ENCODE measurements around the gene OR52A5.
"Not testable (repeated sequence)": the region's sequence is repeated elsewhere in the genome, so short reads cannot be mapped to it uniquely, and the experiment has no call there.

Gene OR52A5

GRCh38 chr11:5137996-5138395 is at the start of gene OR52A5:
OR52A5 (minus strand) TSS chr11:5138356; CDS start chr11:5132642, 5,714 bp downstream.
- Histone ChIP-seq H3K27me3 (ENCODE audit: control insufficient read depth, insufficient read depth, low read length) (no peaks in the 10 kb centered on the region), H3K9me3 (ENCODE audit: control insufficient read depth, low read length) (no peaks in the 10 kb centered on the region), H3K36me3 (ENCODE audit: control insufficient read depth, insufficient read depth, low read length) (no peaks in the 10 kb centered on the region)

DNA sequence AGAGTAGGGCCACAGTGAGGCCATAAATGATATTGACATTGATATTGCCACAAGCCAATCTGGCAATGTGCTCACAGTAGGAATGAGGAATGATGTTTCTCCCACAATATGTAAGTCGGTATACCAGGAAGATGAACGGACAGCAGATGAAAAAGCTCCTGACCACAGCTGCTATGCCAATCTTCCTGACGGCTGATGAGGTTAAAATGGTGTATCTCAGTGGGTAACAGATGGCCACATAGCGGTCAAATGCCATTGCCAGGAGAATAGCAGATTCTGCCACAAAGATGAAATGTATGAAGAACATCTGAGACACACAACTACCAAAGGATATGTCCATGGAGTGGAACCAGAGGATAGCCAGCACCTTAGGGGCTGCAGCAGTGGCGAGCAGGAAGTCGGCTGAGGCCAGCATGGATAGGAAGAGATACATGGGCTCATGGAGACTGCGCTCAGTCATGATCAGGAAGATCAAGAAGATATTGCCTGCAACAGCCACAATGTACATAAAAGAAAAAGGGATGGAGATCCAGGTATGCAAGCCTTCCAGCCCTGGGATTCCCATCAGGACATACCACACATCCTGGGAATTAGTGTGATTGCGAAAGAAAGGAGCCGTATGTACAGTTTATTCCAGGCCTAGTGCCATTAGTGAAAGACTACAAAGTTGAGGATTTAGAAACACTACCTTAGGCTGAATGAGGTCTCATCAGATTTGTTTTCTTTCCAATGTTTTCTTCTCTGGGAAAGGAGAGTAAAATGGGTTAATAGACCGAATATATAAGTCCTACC is 40.1 kb upstream of the OR52A5 start:
- Histone ChIP-seq H3K9ac (ENCODE audit: low read length) (no peak overlapping the region), H3K4me1 (ENCODE audit: control insufficient read depth, insufficient read depth, low read length) (no peaks in the 10 kb centered on the region), H3K27me3 (ENCODE audit: control insufficient read depth, insufficient read depth, low read length) (no peaks in the 10 kb centered on the region), H3K36me3 (ENCODE audit: control insufficient read depth, insufficient read depth, low read length) (no peaks in the 10 kb centered on the region), H3K4me3 (ENCODE audit: low read length) (no peak overlapping the region), H3K9me3 (ENCODE audit: control insufficient read depth, low read length) (no peaks in the 10 kb centered on the region)

More at GRCh38 chr11:5137996-5138395, at the start of gene OR52A5:
- no peak within 1 kb of the TSS for H3K9ac ChIP-seq (ENCODE audit: low read length)
- H3K4me3 ChIP-seq (ENCODE audit: low read length): no peak within 1 kb of the TSS
- H3K4me1 ChIP-seq (ENCODE audit: control insufficient read depth, insufficient read depth, low read length): no peaks in the 10 kb centered on the region

DNA sequence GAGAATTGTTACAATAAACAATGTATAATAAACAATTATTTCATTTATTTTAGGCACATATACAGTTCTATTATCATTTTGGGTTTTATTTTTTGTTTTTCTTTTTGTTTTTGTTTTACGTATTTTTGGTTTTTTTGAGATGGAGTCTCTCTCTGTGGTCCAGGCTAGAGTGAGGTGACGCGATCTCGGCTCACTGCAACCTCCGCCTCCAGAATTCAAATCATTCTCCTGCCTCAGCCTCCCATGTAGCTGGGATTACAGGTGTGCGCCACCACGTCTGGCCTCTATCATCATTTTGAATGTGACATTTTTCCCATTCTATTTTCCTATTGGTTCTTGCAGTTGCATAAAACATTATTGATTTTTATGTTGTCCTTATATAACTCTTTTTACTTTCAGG is 36.8 kb upstream of the OR52A5 start:
- Histone ChIP-seq H3K4me3 (ENCODE audit: low read length) (no peak overlapping the region), H3K27me3 (ENCODE audit: control insufficient read depth, insufficient read depth, low read length) (no peaks in the 10 kb centered on the region), H3K4me1 (ENCODE audit: control insufficient read depth, insufficient read depth, low read length) (no peaks in the 10 kb centered on the region), H3K9me3 (ENCODE audit: control insufficient read depth, low read length) (no peaks in the 10 kb centered on the region), H3K36me3 (ENCODE audit: control insufficient read depth, insufficient read depth, low read length) (no peaks in the 10 kb centered on the region), H3K9ac (ENCODE audit: low read length) (no peak overlapping the region)

DNA sequence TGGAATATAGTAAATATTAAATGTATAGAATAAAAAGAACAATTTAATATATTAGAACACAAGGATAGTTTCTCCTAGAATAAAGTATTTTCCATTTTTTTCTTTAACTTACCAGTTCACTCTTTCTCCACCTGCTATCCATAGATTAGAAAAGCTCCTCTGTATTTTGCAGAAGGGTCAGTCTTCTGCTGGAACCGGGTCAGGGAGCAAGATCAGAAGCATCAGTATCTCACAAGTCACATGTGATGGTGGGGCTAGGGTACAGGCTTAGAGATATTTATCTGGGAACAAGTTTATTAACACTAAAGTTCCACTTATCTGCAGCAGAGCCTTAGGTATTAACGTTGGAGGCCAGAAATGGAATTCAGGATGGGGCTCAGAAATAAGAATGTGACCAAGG is 33.7 kb upstream of the OR52A5 start:
- no peak overlapping the region for H3K4me3 ChIP-seq (ENCODE audit: low read length)
- H3K4me1 ChIP-seq (ENCODE audit: control insufficient read depth, insufficient read depth, low read length): no peaks in the 10 kb centered on the region
- H3K9ac ChIP-seq (ENCODE audit: low read length): no peak overlapping the region
- H3K9me3 ChIP-seq (ENCODE audit: control insufficient read depth, low read length): no peaks in the 10 kb centered on the region
- no peaks in the 10 kb centered on the region for H3K27me3 ChIP-seq (ENCODE audit: control insufficient read depth, insufficient read depth, low read length)
- H3K36me3 ChIP-seq (ENCODE audit: control insufficient read depth, insufficient read depth, low read length): no peaks in the 10 kb centered on the region

- not testable (repeated sequence) for H3K4me3 ChIP-seq (ENCODE audit: low read length); H3K27me3 ChIP-seq (ENCODE audit: control insufficient read depth, insufficient read depth, low read length); H3K9me3 ChIP-seq (ENCODE audit: control insufficient read depth, low read length); H3K9ac ChIP-seq (ENCODE audit: low read length); H3K36me3 ChIP-seq (ENCODE audit: control insufficient read depth, insufficient read depth, low read length); H3K4me1 ChIP-seq (ENCODE audit: control insufficient read depth, insufficient read depth, low read length)
Measured at GRCh38 chr11:5165898-5166297, 27.7 kb upstream of the OR52A5 start.

DNA sequence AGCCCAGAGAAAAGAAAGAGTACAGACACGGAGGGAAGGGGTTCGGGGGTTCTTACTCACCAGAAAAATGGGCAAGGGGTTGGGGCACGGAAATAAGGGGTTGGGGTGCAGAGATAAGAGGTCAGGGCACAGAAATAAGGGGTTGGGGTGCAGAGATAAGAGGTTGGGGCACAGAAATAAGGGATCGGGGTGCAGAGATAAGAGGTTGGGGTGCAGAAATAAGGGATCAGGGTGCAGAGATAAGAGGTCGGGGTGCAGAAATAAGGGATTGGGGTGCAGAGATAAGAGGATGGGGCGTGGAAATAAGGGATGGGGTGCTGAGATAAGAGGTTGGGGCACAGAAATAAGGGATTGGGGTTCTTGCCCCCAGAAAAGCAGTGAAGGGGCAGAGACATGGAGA is 26.7 kb upstream of the OR52A5 start:
- not testable (repeated sequence) for H3K4me3 ChIP-seq (ENCODE audit: low read length); H3K9ac ChIP-seq (ENCODE audit: low read length); H3K9me3 ChIP-seq (ENCODE audit: control insufficient read depth, low read length); H3K36me3 ChIP-seq (ENCODE audit: control insufficient read depth, insufficient read depth, low read length); H3K4me1 ChIP-seq (ENCODE audit: control insufficient read depth, insufficient read depth, low read length); H3K27me3 ChIP-seq (ENCODE audit: control insufficient read depth, insufficient read depth, low read length)

GRCh38 chr11:5161045-5161444 is 22.9 kb upstream of the OR52A5 start:
- H3K4me3 ChIP-seq (ENCODE audit: low read length); H3K4me1 ChIP-seq (ENCODE audit: control insufficient read depth, insufficient read depth, low read length); H3K9me3 ChIP-seq (ENCODE audit: control insufficient read depth, low read length); H3K9ac ChIP-seq (ENCODE audit: low read length); H3K27me3 ChIP-seq (ENCODE audit: control insufficient read depth, insufficient read depth, low read length); H3K36me3 ChIP-seq (ENCODE audit: control insufficient read depth, insufficient read depth, low read length): not testable (repeated sequence)

GRCh38 chr11:5160217-5160616 is 22.1 kb upstream of the OR52A5 start:
- H3K4me3 ChIP-seq (ENCODE audit: low read length); H3K9ac ChIP-seq (ENCODE audit: low read length); H3K36me3 ChIP-seq (ENCODE audit: control insufficient read depth, insufficient read depth, low read length); H3K4me1 ChIP-seq (ENCODE audit: control insufficient read depth, insufficient read depth, low read length); H3K9me3 ChIP-seq (ENCODE audit: control insufficient read depth, low read length); H3K27me3 ChIP-seq (ENCODE audit: control insufficient read depth, insufficient read depth, low read length): not testable (repeated sequence)

DNA sequence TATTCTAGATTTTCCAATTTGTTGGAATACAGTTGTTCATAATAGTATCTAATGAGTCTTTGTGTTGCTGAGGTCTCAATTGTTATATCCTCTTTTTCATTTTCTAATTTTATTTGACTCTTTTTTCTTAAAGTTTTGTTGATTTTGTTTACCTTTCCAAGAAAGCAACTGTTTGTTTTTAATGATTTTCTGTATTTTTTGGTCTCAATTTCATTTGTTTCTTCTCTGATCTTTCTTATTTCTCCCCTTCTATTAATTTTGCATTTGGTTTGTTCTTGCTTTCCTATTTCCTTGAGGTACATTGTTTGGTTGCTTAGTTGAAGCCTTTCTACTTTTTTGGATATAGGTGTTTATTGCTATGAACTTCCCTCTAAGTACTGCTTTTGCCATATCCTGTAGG is 21.6 kb upstream of the OR52A5 start:
- Histone ChIP-seq H3K27me3 (ENCODE audit: control insufficient read depth, insufficient read depth, low read length) (no peaks in the 10 kb centered on the region), H3K4me1 (ENCODE audit: control insufficient read depth, insufficient read depth, low read length) (no peaks in the 10 kb centered on the region), H3K4me3 (ENCODE audit: low read length) (no peak overlapping the region), H3K9ac (ENCODE audit: low read length) (no peak overlapping the region), H3K9me3 (ENCODE audit: control insufficient read depth, low read length) (no peaks in the 10 kb centered on the region), H3K36me3 (ENCODE audit: control insufficient read depth, insufficient read depth, low read length) (no peaks in the 10 kb centered on the region)

DNA sequence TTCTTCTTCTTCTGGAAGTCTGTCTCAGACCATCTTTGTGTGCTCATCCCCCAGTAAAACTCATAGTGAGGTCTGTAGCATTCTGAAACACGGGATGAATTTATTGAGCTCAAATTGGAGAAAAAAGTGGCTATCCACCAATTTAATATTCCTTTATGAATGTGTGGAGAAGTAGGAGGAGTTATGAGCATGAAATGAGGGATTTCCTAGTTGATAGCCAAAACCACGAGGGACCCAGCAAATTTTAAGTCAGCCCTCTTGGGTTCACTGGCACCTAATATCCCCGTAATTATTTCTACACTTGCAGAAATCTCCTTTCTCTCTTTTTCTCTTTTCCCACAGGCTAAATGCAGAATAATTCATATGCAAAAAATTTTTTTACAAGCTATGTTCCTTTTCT is 16.5 kb upstream of the OR52A5 start, which contains the start of gene OR52A1:
Gene OR52A1 (minus strand): TSS at position 101 of the 400 bp plus-strand sequence. CDS start 2,388 bp downstream, outside the sequence.
- H3K27me3 ChIP-seq (ENCODE audit: control insufficient read depth, insufficient read depth, low read length): no peaks in the 10 kb centered on the region
- H3K4me3 ChIP-seq (ENCODE audit: low read length): no peak within 1 kb of the TSS
- H3K9ac ChIP-seq (ENCODE audit: low read length): no peak within 1 kb of the TSS
- no peaks in the 10 kb centered on the region for H3K9me3 ChIP-seq (ENCODE audit: control insufficient read depth, low read length)
- no peaks in the 10 kb centered on the region for H3K4me1 ChIP-seq (ENCODE audit: control insufficient read depth, insufficient read depth, low read length)
- H3K36me3 ChIP-seq (ENCODE audit: control insufficient read depth, insufficient read depth, low read length): no peaks in the 10 kb centered on the region

DNA sequence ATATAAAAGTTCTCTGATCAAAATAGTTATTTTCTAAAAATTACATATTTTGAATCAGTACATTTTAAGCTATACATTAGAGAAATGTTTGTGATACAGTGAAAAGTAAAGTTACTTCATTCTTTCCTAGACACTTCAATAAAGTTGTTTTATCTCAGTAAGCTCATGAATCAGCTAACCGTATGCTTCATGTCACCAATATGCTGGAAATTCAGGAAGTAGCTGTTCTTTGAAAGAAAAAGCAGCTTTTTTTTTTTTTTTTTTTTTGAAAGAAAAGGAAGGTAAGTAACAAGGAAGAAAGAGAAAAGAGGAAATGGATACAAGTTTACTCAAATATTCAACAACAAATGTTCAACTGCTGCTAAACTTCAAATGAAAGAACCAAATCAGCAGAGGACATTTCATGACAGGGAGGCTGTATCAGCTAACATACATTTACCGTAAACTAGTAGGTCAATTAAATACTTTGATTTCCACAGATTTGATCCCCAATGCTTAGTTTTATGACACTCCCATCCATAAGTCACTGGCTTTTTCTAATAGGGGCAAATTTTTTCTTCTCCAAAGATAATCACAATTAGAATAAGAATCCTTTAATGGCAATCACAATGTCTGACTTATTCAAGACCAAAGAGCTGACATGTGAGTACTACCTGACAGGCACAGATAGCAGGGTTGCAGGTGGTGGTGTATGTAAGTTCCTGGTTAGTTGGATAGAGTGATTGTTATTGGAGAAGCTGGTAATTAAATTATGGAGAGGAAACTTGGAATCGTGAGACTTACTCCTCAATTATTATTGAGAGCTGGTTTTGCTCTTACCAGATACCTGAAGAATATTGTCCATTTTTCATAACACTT is 15.6 kb upstream of the OR52A5 start:
- H3K27me3 ChIP-seq (ENCODE audit: control insufficient read depth, insufficient read depth, low read length): no peaks in the 10 kb centered on the region
- no peaks in the 10 kb centered on the region for H3K4me1 ChIP-seq (ENCODE audit: control insufficient read depth, insufficient read depth, low read length)
- H3K9ac ChIP-seq (ENCODE audit: low read length): no peak overlapping the region
- H3K4me3 ChIP-seq (ENCODE audit: low read length): no peak overlapping the region
- H3K9me3 ChIP-seq (ENCODE audit: control insufficient read depth, low read length): no peaks in the 10 kb centered on the region
- H3K36me3 ChIP-seq (ENCODE audit: control insufficient read depth, insufficient read depth, low read length): no peaks in the 10 kb centered on the region

GRCh38 chr11:5151713-5152153 is 13.6 kb upstream of the OR52A5 start:
- no peak overlapping the region for H3K4me3 ChIP-seq (ENCODE audit: low read length)
- H3K36me3 ChIP-seq (ENCODE audit: control insufficient read depth, insufficient read depth, low read length): no peaks in the 10 kb centered on the region
- no peaks in the 10 kb centered on the region for H3K9me3 ChIP-seq (ENCODE audit: control insufficient read depth, low read length)
- no peaks in the 10 kb centered on the region for H3K4me1 ChIP-seq (ENCODE audit: control insufficient read depth, insufficient read depth, low read length)
- no peaks in the 10 kb centered on the region for H3K27me3 ChIP-seq (ENCODE audit: control insufficient read depth, insufficient read depth, low read length)
- H3K9ac ChIP-seq (ENCODE audit: low read length): no peak overlapping the region
